ENCODE results near the gene BFSP2. TPM values are rescaled to one million over a fixed set of nuclear protein-coding genes. Genes with fewer than 3 reads are reported as not detected.

The BFSP2 gene
- total and polyA plus RNA-seq, 2 donors (not counting 1 experiment from before 2014, with no cell fraction given) = 0.60 to 1.6 TPM

DNA sequence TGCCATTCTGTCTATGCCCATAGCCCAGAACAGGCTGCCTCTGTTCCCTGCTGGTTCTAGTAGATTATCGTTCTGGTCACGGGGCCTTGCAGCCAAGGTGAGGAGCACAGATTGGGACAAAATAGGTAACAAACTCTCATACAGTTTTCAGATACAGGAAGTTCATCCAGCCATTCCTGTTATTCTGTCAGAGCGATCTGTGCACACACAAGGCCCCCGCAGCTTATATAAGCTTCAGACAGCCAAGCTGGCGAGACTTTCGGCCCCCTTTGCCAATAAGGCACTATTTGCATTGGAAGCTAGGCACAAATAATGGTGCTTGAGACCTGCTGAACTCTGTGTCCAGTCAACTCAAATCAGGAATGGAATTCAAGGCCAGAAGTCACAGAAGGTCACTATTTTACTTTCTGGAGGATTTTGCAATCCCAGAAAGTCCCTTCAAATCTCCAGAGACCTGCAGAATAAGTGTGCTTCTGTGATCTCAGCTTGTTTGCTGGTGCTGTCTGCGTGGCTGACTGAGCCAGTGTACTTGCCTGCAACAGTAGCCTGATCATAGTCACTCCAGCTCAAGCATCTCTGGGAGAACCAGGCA, 69.4 kb downstream of the BFSP2 start:
- H3K9me3 Mint-ChIP-seq (ENCODE audit: insufficient read depth) = no peaks in the 10 kb centered on the region
- no peak overlapping the region for H3K4me2 ChIP-seq (replicated peaks; ENCODE audit: low read depth, low read length, poor library complexity, severe bottlenecking)
- ChIA-PET CTCF (interaction anchor here (2.9 to 8.1 kb wide), 4 partner anchors 12 to 107 kb away, joined by 14 to 82 read pairs (median 72); partner anchors contain the start of gene CDV3), POLR2A (no interaction called here)
- H3K27me3 ChIP-seq (replicated peaks in 1 of 4; ENCODE audit: control extremely low read depth in 1 of 4, control insufficient read depth in 3 of 4, insufficient read depth in 4 of 4, low read length in 3 of 4) = no peaks in the 10 kb centered on the region
- H3K79me2 ChIP-seq (ENCODE audit: control insufficient read depth, insufficient read depth, low read length) = no peaks in the 10 kb centered on the region
- H4K20me1 ChIP-seq (ENCODE audit: control insufficient read depth, insufficient read depth, low read length, poor library complexity, severe bottlenecking) = no peaks in the 10 kb centered on the region
- no peaks in the 10 kb centered on the region for H3K9me3 ChIP-seq (ENCODE audit: control extremely low read depth in 1 of 3, control insufficient read depth in 2 of 3, insufficient read depth in 1 of 3, low read length in 2 of 3)
- H3K4me3 ChIP-seq (ENCODE audit: control extremely low read depth in 1 of 5, extremely low read depth in 1 of 5, insufficient read depth in 1 of 5, low read depth in 2 of 5, low read length in 4 of 5) = no peak overlapping the region
- DNase-seq (no peak), ATAC-seq (ENCODE audit: low read depth) (no peak)
- H3K4me1 Mint-ChIP-seq = peaks cover 68% of the 10 kb centered on the region
- no peak overlapping the region for H2AFZ ChIP-seq (ENCODE audit: insufficient read depth, low read depth, low read length, poor library complexity, severe bottlenecking)
- 84% methylated on average over 6 of the region's 7 CpGs for WGBS (ENCODE audit: insufficient coverage)
- no peak overlapping the region for H3K27ac Mint-ChIP-seq
- H3K27ac ChIP-seq (ENCODE audit: low read length in 2 of 2) = no peak overlapping the region
- TF ChIP-seq EZH2 (IDR thresholded peaks at IDR 0.05; ENCODE audit: borderline replicate concordance, insufficient read depth, low read depth, low read length, poor library complexity, severe bottlenecking) = no peak
- H3K27me3 Mint-ChIP-seq = no peaks in the 10 kb centered on the region
- peaks cover 51 to 72% of the 10 kb centered on the region in 2 donors for H3K4me1 ChIP-seq (ENCODE audit: control insufficient read depth in 2 of 2, insufficient read depth in 2 of 2, low read length in 2 of 2)
- no peaks in the 10 kb centered on the region for H3K36me3 ChIP-seq (replicated peaks in 1 of 2; ENCODE audit: control extremely low read depth in 1 of 2, control insufficient read depth in 1 of 2, extremely low read depth in 1 of 2, insufficient read depth in 2 of 2, low read length in 1 of 2)
- no peak overlapping the region for H3K9ac ChIP-seq (ENCODE audit: low read length)
- H3K4me3 Mint-ChIP-seq = peak overlapping the region; percentile 33
- intact Hi-C loops (cut with micrococcal nuclease) = no loop called here

DNA sequence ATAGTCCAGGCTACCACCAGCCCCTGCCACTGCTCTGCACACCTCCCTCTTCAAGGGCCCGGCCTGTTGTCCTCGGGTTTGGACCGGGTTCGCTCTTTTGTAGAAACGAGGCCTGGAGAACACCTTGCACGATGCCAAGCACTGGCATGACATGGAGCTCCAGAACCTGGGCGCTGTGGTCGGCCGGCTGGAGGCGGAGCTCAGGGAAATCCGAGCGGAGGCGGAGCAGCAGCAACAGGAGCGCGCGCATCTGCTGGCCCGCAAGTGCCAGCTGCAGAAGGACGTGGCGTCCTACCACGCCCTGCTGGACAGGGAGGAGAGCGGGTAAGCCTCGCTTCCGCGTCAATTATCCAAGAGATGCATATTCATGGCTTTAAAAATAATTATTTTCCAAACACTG, 72.4 kb downstream of the BFSP2 start:
- ChIA-PET CTCF (interaction anchor here (0.7 to 1.2 kb wide), 4 partner anchors 16 to 106 kb away, joined by 3 to 5 read pairs (median 4); partner anchors contain the start of gene CDV3), POLR2A (interaction anchor here (0.7 to 3.1 kb wide), 2 partner anchors 25 to 101 kb away, joined by 3 to 13 read pairs; partner anchors contain the start of gene CDV3)
- no peaks in the 10 kb centered on the region for H3K79me2 ChIP-seq (ENCODE audit: control insufficient read depth, insufficient read depth, low read length)
- H3K27ac Mint-ChIP-seq = no peak overlapping the region
- WGBS (ENCODE audit: insufficient coverage) = 83% methylated on average over 24 of the region's 24 CpGs
- H3K27ac ChIP-seq (ENCODE audit: low read length in 2 of 2) = no peak overlapping the region
- intact Hi-C loops (cut with micrococcal nuclease) = no loop called here
- H3K9ac ChIP-seq (ENCODE audit: low read length) = no peak overlapping the region
- H4K20me1 ChIP-seq (ENCODE audit: control insufficient read depth, insufficient read depth, low read length, poor library complexity, severe bottlenecking) = no peaks in the 10 kb centered on the region
- H3K36me3 ChIP-seq (replicated peaks in 1 of 2; ENCODE audit: control extremely low read depth in 1 of 2, control insufficient read depth in 1 of 2, extremely low read depth in 1 of 2, insufficient read depth in 2 of 2, low read length in 1 of 2) = no peaks in the 10 kb centered on the region
- H3K4me1 ChIP-seq (ENCODE audit: control insufficient read depth in 2 of 2, insufficient read depth in 2 of 2, low read length in 2 of 2) = peaks cover 56 to 74% of the 10 kb centered on the region in 2 donors
- no peaks in the 10 kb centered on the region for H3K27me3 ChIP-seq (replicated peaks in 1 of 4; ENCODE audit: control extremely low read depth in 1 of 4, control insufficient read depth in 3 of 4, insufficient read depth in 4 of 4, low read length in 3 of 4)
- no peak overlapping the region for H3K4me3 Mint-ChIP-seq
- H3K27me3 Mint-ChIP-seq = no peaks in the 10 kb centered on the region
- H3K4me1 Mint-ChIP-seq = peaks cover 76% of the 10 kb centered on the region
- no peaks in the 10 kb centered on the region for H3K9me3 Mint-ChIP-seq (ENCODE audit: insufficient read depth)
- no peak for TF ChIP-seq EZH2 (IDR thresholded peaks at IDR 0.05; ENCODE audit: borderline replicate concordance, insufficient read depth, low read depth, low read length, poor library complexity, severe bottlenecking)
- TF ChIP-seq, protein P1, sequence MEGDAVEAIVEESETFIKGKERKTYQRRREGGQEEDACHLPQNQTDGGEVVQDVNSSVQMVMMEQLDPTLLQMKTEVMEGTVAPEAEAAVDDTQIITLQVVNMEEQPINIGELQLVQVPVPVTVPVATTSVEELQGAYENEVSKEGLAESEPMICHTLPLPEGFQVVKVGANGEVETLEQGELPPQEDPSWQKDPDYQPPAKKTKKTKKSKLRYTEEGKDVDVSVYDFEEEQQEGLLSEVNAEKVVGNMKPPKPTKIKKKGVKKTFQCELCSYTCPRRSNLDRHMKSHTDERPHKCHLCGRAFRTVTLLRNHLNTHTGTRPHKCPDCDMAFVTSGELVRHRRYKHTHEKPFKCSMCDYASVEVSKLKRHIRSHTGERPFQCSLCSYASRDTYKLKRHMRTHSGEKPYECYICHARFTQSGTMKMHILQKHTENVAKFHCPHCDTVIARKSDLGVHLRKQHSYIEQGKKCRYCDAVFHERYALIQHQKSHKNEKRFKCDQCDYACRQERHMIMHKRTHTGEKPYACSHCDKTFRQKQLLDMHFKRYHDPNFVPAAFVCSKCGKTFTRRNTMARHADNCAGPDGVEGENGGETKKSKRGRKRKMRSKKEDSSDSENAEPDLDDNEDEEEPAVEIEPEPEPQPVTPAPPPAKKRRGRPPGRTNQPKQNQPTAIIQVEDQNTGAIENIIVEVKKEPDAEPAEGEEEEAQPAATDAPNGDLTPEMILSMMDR (IDR thresholded peaks at IDR 0.05) = no peak
- no peaks in the 10 kb centered on the region for H3K9me3 ChIP-seq (ENCODE audit: control extremely low read depth in 1 of 3, control insufficient read depth in 2 of 3, insufficient read depth in 1 of 3, low read length in 2 of 3)
- ATAC-seq (ENCODE audit: low read depth) (no peak), DNase-seq (no peak)
- H2AFZ ChIP-seq (ENCODE audit: insufficient read depth, low read depth, low read length, poor library complexity, severe bottlenecking) = no peak overlapping the region
- H3K4me2 ChIP-seq (replicated peaks; ENCODE audit: low read depth, low read length, poor library complexity, severe bottlenecking) = no peak overlapping the region
- H3K4me3 ChIP-seq (ENCODE audit: control extremely low read depth in 1 of 5, extremely low read depth in 1 of 5, insufficient read depth in 1 of 5, low read depth in 2 of 5, low read length in 4 of 5) = no peak overlapping the region
